HEK293T (cell line): ENCODE data around the gene EXOSC1.

Source experiments
- ARNT ChIP-seq: fragments of 450-650 bp; IDR thresholded peaks from 2 replicates; pipeline ENCODE4 v1.6.1; 2017; ENCODE audit warnings: mild to moderate bottlenecking
- L3MBTL2 ChIP-seq: fragments of 450-650 bp; conservative IDR thresholded peaks from 2 replicates; pipeline ENCODE4 v1.6.1; 2016; ENCODE audit warnings: mild to moderate bottlenecking
- LEF1 ChIP-seq: fragments of 450-650 bp; IDR thresholded peaks from 2 replicates; pipeline ENCODE4 v1.6.1; 2017; ENCODE audit warnings: mild to moderate bottlenecking, borderline replicate concordance
- NFRKB ChIP-seq: fragments of 450-650 bp; IDR thresholded peaks from 2 replicates; pipeline ENCODE4 v1.6.1; 2016; ENCODE audit warnings: mild to moderate bottlenecking, moderate library complexity

DNA sequence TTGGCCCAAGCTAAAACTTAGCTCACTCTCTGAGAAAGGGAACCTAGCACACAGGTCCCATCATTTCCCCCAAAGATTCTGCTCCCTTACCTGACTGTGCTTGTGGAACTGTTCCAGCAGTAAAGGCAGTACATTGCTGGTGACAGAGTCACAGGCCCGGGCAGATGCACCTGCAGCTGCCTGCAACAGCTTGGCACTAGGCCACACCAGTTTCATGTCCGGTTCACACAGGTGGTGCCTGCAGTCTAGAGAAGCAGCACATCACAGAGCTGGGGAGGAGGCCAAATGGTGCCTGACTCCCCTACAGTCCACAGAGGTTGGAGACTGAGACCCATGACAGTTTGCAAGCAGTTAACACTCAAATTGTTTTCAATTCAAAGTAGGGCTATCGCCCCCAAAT is 22.4 kb upstream of the EXOSC1 start:
- TF ChIP-seq L3MBTL2 (no peak), ARNT (no peak), NFRKB (no peak), LEF1 (no peak)
